HG02588 (cell line): ENCODE measurements around the gene MTHFS.
"Not testable (repeated sequence)": the region's sequence is repeated elsewhere in the genome, so short reads cannot be mapped to it uniquely, and the experiment has no call there.

ENCODE experiments used
- ATAC-seq: cut with Tn5 transposase; IDR thresholded peaks from one replicate; pipeline ENCODE4 v1.9.1; 2021; ENCODE audit warnings: mild to moderate bottlenecking, moderate library complexity; ENCODE audit not compliant: unreplicated experiment

Gene MTHFS

DNA sequence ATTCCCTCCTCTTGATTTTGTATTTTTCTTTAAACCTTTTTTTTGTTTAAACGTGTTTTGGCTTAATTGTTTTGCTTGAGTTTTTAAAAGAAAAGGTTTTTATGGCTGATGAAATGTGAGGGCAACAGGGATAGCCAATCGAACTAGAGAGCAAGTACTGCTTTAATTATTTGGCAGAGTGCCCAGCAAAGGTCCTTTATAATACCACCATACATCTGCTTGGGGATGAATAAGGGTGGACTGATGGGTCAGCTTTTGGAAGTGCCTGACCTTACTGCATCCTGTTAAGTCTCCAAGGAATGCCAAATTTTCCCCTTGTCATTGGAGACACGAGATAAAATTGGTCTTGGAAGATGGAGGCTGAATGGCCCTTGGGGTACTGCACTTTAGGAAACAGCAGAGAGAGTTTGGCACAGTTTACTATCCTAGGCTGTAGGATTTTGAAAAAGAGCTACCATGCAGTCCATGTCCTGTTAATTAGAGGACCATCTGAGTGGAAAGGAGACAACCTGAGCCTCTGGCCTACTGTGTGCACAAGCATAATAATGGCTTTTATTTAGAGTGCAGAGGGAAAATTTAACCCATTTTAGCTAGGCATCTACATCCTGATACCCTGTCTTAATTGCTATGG is 19.8 kb upstream of the MTHFS start:
- no peak for ATAC-seq

DNA sequence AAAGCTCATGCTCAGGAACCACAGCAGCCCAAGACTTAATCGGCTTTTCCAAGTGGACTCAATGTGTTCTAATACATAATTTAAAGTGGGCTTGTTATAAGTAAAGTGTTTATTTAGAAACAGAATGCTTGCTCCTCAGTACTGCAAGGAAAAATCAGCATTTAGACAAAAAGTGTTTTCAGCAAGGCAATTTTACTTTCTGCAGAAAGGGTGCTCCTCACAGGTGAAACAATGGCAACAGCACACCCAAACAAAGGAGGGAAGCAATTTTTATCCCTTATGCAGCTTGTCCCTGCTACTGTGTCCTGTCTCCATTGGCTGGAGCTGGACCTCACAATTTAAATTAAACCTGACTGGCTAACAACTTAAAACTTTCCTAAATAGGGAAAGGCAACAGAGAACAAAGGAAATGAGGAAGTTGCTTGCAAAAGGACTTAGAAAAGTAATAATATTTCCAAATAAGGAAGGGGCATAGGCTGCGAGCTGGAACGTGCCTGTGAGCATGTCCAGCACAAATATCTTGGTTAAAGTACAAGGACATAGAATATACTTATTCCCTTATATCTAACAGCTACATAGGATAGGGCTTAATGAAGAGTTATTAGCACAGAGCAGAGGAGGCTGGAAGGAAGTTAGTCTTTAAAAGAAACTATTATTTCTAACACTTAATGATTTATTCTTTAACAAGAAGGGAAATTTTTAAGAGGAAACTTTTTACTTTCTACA is 19.1 kb upstream of the MTHFS start:
- ATAC-seq, result not testable (repeated sequence)

DNA sequence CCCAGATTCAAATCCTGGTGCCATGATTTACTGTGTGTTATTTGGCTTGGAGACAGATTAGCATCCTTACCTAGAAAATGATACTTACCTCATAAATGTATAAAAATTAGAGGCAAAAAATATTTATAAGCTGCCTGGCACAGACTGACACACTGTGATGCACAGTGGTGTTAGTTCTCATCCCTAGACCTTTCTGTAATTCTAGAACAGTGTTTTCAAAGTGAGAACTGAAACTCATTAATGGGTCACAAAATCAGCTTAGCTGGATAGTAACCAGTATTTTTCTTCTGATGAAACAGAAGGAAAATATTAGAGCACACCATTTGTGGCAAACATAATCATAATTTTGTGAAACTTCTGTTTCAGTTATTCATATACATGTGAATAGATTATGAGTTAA is 17.9 kb upstream of the MTHFS start:
- ATAC-seq, result no peak

DNA sequence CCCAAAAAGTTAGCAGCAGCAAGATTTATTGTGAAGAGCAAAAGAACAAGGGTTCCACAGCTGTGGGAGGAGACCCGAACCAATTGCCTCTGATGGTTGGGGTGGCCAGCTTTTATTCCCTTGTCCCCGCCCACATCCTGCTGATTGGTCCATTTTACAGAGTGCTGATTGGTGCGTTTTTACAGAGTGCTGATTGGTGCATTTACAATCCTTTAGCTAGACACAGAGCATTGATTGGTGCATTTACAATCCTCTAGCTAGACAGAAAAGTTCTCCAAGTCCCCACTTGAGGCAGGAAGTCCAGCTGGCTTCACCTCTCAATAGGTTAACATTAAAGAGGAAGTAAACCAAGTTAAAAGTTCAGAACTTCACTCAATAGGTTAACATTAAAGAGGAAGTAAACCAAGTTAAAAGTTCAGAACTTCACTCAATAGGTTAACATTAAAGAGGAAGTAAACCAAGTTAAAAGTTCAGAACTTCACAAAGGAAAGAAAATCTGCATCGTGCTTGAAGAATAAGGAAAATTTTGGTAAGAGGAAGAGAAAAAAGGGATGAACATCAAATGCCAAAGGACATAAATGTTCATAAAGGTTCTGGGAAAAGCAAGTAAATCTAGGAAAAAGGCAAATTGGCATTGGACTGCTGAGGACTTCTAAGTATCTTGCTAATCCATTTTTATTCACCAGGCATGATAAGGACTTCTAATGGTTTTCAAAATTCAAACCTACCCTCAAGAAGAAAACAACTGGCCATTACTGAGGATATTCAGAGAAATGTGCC is 12.9 kb upstream of the MTHFS start:
- not testable (repeated sequence) for ATAC-seq

DNA sequence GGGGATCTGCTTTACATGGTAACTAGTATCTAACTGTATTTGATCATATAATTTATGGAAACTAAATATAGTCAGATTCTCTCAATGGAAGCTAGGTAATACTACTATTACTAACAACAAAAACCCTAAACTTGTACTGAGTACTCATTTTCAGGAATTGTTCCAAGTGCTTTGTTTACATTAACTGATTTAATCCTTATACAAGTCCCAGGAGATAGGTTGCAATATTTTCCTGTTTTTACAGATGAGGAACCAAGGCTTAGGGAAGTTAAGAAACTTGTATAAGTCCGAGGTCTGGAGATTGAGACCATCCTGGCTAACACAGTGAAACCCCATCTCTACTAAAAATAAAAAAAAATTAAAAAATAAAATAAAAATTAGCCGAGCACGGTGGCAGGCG is 7.5 kb upstream of the MTHFS start:
- no peak for ATAC-seq

DNA sequence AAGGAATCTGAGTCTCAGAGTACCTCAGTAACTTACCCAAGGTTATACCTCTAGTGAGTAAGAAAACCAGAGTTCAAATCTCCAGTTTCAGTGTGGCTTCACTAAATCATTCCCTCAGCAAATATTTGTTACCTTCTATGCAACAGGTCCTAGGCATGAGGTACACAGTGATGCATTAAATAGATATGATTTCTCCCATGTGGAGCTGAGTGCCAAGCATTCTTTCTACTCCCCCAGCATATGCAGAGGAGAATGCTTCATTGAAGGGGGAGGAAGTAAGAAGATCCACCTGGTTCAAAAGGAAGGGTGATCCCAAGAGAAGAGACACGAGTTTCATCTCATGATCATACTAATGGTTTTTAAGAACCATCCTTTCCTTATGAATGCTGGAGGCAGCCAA is 6.8 kb upstream of the MTHFS start:
- no peak for ATAC-seq

DNA sequence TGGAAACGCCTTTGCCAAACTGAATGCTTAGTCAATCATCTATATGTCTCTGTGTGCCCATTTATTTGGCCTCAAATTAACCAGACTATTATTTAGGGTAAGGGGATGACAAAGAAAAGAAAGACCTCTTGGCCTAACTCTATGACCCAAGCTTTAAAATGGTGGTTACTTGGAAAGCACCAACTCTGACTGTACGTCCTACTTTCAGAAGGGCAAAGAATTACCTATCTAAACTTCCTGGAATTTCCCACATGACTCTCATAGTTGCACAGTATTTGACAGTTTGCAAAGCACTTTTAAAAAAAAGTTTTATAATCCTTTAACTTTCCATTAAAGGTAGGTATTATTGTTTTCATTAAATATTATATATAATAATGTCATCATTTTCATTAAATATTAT is 6.3 kb upstream of the MTHFS start:
- no peak for ATAC-seq

DNA sequence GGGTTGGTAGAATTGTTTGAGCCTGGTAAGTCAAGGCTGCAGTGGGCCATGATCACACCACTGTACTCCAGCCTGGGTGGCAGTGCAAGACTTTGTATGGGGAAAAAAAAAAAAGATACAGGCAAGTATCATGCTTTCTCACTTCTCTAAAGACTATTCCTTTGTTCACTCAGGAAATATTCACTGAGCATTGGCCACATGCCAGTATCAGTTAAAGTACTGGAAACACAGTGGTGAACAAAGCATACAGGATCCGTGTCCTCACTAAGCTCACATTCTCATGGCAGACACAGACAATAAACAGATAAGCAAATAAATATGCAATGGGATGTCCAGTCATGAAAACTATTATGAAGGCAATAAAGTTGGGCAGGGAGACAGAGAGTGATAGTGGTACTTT is 5.1 kb upstream of the MTHFS start:
- ATAC-seq, result no peak

DNA sequence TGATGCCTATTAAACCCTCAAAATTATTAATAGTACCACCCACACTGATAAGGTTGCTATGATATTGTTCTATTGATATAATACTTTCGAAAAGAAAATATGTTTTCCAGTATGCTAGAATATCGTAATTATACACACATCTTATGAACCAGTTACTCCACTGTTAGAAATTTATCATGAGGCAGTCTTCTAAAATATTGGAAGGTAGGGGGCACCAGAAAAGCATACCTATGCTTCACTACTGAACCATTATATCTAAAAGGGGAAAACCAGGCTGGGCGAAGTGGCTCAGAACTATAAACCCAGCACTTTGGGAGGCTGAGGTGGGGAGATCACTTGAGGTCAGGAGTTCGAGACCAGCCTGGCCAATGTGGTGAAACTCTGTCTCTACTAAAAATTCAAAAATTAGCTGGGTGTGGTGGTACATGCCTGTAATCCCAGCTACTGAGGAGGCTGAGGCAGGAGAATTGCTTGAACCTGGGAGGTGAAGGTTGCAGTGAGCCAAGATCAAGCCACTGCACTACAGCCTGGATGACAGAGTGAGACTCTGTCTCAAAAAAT is 4.1 kb upstream of the MTHFS start:
- ATAC-seq, result not testable (repeated sequence)

DNA sequence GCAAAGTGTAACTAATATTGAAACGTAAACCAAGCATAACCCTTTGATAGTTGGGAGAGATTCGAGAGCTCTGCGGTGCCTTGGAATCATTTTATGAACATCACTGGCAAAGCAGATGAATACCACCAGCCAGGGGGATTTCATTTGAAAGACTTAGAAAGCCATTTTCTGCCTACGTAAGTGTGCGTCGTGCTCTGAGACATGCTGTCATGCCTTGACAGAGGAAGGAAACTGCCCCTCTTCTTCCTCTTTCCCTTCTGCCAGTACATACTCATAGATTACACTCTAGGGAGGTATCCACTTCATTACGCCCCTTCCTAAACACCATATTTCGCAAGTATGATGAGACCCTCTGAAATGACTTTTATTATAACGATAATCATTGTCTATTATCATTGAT is 3.3 kb upstream of the MTHFS start:
- ATAC-seq, result no peak

DNA sequence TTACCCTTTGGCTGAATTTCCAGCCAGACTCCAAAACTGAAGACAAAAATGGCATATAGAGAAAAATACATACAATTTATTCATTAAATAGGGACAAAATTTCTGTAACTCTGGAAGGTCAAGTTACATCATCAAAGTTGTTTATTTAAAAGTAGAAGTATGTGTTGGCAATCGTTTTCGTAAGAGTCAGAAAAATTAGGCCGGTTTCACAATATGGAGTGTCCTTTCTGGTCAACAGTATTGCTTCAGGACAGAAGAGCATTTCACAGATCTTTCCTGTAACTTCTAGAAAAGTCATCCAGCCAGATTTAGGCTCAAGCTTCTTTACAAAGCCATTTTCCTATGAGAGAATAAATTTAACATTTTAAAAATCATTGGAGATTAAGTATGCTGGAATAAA is 2.0 kb upstream of the MTHFS start:
- ATAC-seq, result not testable (repeated sequence)

DNA sequence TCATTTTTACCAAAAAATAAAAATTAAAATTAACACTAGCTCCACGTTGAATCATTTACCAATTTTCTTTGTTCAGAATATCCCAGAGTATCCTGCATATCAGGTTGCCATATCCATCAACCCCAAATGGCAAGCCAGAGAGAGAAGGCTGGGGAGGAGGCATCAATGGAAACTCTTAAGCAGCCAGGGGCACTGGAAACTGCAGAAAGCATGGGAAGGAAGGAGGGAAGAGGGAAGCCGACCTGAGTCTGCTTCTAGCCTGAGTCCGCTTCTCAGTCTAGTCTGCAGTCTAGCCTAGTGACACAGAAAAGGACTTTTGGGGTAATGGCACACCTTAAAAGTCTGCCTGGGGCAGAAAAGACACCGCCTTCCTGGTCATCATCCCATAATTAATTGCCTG is 1.6 kb upstream of the MTHFS start:
- ATAC-seq, result no peak

DNA sequence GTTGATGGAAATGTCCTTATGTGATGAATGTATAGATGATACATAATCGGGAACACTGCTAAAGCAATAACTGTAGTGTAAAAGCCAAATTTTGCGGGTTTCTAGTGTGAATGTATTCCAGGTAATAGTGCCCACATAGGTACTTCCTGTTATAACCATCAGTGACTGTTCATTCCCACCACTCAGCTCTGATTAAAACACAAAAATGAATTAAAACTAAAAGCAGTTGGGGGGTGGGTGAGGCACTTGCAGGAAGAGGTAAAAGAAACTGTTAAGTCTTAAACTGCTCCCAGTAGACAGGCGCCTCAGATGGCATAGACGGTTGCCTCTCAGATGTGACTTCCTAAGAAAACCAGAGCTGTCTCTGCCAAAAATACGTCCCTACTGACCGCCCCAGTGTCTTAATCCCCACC is 893 bp upstream of the MTHFS start:
- ATAC-seq, result no peak

DNA sequence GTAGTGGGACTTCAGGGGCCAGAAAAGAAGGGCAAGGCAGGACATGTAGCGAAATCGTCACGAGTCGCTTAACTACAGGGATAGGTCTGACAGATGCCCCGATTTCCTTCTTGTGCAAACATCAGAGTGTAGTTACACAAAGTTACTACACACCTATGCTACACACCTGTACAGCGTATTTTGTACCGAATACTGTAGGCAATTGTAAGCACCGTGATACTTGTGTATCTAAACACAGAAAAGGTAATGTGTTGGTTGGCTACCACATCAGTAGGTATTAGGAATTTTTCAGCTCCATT is 515 bp upstream of the MTHFS start:
- no peak for ATAC-seq

DNA sequence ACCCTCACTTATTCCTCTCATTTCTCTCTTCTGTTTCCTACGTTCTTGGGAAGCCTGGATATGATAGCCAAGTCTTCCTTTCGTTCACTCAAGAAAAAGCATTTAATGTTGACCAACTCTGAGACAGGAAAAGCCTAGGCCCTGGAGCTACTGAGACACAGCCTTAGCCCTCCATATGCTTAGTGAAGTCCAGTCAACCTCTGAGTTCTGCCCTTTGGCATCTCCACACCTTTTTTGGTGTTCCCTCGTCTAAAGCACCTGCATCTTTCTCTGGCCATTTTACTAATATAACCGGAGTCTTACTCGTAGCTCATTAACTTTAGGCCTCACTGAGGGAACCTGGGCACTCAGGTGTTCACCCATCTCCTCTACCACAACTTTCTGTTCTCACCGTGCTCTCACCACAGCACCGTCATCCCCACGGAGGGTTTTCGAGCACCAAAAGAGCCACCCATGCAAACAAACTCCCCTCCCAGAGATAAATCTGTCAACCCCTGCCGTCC is 632 bp downstream of the MTHFS start:
- ATAC-seq, result no peak

DNA sequence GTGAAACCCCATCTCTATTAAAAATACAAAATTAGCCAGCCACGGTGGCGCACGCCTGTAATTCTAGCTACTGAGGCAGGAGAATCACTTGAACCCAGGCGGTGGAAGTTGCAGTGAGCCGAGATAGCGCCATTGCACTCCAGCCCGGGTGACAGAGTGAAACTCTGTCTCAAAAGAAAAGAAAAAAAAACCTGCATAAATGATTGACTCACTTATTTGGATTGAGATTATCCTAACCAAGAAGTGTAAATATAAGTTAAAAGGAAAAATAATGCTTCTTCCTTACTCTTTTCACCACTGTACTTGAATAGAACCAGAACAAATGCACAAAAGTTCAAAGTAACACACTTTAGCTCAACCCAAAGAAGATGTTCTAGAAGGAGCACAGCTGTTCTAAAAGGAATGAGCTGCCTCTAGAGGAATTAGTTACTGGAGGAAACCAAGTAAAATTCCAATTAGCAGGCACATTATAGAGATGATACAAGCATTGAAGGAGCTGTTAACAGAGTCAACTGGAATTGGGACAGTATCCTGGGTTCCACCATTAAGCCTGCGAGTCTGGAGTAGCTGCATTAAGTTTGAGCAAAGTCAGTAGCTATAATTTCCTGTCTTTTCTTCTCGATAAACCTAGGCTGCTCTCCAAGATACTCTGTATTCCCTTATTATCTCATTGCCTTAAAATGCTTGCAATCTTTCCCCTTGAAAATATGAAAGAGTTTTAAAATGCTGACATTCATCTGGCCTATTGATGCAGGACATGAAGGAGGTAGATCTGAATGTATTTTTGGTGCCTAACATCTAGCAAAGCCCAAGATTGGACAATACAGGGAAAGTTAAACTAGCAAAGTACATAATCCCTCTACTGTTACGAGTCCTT is 9.5 kb downstream of the MTHFS start:
- ATAC-seq, result no peak

DNA sequence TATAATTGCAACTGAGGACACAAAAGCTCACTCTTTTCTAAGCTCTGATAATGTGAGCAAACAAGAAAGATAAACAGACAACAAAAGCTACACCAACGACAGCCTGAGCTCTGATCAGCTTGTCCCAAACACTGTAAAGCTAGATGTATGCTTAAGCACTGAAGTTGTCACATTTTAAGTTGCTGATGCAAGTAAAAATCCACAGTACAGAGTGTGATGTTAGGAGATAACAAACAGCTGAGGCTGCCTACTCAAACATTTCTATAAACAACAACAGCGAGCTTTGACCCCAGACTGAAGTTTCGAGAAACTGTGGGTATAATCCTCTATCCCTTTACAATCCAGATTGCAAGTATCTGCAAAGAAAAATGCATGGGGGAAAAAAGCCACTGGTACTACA is 10.7 kb downstream of the MTHFS start:
- no peak for ATAC-seq

DNA sequence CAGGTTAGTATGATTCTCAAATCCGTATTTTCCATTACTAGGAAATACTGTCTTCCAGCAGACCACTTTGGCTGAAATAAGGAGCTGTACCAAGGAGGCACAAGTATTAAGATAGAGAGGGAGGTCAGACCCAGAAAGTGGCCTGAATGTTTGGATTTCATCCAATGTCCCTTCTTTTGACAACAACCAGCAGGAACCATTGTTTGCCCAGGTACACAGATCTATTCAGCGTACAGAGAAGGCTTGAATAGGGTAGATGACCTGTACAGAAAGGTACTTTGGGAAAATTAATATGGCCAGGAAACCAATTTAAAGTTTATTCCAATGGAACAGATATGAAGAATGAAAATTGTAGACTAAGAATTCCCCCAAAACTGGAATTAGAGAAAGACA is 12.6 kb downstream of the MTHFS start:
- ATAC-seq, result no peak

DNA sequence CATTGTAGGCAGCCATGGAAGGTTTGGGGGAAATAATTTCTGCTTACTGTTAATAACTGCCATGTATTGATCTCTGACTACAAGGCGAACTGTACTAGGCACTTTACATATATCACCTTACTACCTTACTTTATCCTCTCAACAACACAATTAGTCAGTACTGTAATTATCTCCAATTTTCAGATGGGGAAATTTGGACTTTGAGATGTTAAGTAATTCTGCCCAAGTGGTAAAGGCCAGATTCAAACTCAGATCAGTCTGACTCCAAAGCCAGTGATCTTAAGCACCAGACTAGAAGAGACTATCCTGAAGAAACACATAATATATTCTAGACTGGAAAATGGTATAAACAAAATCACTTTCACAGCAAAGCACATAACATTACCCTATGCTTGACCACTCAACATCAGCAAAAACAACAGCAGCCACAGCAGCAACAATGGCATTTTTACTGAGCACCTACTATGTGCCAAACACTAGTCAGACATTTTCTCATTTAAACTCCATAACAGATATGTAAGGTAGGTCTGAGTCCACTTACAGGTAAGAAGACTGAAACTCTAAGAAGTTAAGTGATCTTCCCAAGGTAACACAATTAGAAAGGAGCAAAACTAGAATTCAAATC is 13.1 kb downstream of the MTHFS start:
- ATAC-seq, result no peak

DNA sequence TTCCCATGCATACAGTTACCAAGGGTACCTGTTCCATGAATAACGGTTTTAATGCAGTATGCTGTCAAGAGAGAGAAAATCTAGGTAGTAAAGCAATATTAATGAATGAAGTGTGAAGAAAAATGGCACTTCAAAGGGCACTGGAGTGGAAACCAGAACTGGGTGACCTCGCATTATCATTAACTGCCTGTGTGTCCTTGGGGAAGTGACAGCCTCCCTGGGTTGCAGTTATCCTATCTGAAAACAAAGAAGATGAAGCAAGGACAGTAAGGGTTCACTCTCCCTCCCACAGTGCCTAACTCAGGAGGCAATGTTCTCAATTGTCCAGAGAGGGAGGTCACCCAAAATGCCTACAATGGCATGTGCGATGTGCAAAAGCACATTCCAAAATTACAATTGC is 15.1 kb downstream of the MTHFS start:
- ATAC-seq, result no peak
